NCI-H774 (cell line): ENCODE measurements around the gene MTMR3.
"Not testable (repeated sequence)": the region's sequence is repeated elsewhere in the genome, so short reads cannot be mapped to it uniquely, and the experiment has no call there.

Experiments
- DNase-seq: peaks from one replicate; lab custom pipeline; 2025; lab: John Stamatoyannopoulos, UW

Gene MTMR3

DNA sequence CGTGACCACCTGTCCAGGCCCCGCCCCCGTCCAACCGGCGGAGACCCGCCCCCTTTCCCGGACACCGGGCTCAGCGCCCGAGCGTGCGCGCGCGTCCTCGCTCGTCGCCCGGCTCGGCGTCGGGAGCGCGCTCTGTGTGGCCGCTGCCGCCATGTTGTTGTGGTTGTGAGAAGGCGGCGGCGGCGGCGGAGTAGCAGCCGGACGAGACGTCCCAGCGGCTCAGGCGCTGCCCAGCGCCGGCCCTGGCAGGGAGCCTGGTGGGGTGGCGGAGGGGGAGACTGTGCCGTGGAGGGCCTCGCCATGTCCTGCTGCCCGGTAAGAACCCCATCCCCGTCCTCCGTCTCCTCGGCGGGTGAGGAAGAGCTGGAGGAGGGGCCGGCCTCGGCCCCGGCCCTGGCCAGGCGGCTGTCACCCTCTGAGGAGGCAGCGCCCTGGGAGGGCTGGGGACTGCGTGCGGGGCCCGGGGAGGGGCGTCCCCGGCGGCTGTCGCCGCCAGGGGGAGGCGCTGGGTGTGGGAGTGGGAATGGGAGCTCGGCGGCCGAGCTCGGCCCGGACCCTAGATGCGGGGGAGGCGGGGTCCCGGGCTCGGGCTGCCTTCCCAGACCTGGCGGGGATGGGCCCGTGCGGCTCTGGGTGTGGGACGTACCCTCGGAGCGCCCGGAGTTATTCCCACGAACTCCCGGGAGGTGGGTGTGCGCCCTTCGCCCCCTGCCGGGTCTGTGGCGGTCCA lies at the start of gene MTMR3:
Gene MTMR3 (plus strand): TSS at position 130 of the 730 bp plus-strand sequence. CDS start 87,886 bp downstream, outside the sequence.
- DNase-seq: peak; percentile 70

DNA sequence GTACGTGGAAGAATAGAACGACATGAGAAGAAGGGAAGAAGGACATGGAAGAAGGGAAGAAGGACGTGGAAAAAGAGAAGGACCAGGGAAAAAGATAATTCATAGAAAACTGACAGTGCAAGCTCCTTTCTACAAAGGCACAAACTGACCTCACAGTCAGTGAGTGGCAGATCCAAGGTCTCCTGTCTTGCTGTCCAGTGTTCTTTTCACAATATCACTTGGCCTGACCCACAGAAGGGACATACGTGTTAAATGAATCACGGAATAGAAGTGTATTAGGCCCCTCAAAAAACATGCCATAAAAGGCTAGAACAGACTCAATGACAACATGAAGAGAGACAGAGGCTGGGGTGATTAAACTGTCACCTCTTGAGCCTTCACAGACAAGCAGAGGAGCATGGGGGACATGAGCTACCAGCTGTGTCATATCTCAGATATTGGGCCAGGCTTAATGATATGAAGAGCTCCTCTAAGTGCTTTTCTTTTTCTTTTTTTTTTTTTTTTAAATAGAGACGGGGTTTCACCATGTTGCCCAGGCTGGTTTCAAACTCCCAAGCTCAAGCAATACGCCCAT lies 49.5 kb upstream of the MTMR3 start:
- DNase-seq: no peak

DNA sequence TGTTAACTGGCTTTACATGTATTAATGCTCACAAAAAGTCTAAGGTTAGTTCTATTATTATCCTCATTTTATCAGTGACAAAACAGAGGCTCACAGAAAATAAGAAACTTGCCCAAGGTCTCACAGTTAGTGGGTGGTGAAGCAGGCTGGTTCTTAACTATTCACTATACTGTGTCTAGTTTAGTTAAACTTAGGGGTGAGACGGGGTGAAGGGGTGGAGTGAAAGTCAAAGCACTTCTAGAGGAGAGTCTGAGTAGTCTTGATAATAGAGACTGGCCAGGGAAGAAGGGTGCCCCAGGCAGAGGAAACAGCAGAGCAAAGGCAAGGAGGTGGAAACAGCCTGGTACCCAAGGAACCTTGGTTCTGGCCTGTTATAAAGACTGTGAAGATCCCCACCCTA lies 48.9 kb upstream of the MTMR3 start:
- no peak for DNase-seq

DNA sequence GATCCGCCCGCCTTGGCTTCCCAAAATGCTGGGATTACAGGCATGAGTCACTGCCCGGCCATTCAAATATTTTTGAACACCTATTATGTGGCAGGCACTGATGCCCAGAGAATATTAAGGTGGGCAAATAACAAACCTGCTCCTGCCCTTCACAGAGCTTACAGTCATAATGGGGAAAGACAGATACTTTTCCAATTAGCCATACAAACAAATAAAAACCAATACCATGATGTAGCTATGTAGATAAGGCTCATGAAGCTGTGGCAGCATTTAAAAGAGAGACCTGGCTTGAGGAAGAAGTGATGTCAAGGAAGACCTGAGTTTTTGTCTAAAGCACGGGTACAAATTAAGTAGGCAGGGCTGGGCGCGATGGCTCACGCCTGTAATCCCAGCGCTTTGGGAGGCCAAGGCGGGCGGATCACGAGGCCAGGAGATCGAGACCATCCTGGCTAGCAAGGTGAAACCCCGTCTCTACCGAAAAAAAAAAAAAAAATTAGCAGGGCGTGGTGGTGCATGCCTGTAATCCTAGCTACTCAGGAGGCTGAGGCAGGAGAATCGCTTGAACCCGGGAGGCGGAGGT lies 46.1 kb upstream of the MTMR3 start:
- not testable (repeated sequence) for DNase-seq

DNA sequence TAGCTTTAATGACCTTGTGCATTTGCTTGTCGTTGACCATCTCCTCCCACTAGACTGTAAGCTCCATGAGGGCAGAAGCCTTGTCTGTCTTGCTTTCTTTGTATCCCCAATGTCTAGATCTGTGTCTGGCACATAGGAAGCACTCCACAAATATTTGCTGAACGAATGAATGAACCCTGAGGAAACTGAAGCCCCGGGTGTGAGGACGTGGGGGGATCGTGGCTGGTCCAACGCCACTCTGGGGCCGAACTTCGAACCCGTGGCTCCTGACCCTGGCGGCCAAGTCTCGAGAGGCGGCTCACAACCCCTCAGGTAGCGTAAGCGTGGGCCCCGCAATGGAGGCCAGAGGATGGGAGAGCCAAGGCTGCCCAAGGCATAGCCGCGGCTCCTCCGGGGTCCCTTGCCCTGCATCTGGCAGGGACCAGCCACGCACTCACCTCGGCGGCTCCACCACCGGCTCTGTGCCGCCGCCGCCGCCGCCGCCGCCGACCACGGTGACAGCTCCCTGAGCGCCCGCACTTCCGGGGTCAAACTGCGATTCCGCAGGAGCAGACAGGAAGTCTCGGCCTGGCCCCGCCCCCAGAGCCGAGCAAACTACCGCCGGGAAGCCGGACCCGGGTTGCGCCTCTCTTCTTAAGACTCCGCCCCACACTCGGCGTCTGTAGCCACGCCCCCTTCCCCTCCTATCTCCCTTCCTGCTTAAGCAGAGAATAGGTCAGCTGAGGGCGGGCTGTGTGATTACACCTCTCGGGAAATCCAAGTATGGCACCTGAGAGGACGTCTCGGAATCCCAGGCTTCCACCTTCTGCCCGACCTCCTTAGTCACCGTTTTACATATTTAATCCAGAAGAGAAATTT lies 45.0 kb upstream of the MTMR3 start, which contains the start of gene ASCC2:
Gene ASCC2 (minus strand): TSS at position 534 of the 858 bp plus-strand sequence. CDS start 5,949 bp downstream, outside the sequence.
- peak; percentile 89 for DNase-seq

DNA sequence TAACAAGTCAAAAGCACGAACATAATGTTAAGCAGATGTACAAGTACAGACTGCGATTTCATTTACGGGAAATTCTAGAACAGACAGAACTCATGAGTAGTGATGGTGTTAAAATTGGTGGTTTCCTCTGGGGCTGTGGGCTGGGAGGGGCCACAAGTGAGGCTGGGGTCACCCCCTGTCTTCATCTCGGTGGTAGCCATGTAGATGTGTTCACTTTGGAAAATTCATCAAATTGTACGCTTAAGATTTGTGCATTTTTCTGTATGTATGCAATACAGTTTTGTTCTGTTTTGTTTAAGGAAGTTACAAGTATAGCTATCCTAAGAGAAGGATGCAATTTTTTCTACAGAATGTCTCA lies 44.4 kb upstream of the MTMR3 start:
- no peak for DNase-seq

DNA sequence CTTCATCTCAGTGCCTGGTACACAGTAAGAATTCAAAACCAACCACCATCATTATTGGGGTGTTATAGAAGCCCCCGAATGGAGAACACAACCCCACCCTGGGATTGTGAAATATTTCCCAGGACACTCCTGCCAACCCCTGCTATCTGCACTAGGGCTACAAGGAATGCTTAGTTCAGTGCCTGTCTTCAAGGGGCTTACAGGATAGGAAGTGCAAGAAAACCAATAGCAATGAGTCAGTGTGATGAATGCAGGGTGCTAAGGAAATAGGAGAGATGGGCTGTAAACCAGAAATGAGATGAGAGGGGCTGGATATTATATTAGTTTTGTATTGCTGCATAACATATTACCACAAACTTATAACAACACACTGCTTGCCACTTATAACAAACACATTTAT lies 43.9 kb upstream of the MTMR3 start:
- DNase-seq: no peak

DNA sequence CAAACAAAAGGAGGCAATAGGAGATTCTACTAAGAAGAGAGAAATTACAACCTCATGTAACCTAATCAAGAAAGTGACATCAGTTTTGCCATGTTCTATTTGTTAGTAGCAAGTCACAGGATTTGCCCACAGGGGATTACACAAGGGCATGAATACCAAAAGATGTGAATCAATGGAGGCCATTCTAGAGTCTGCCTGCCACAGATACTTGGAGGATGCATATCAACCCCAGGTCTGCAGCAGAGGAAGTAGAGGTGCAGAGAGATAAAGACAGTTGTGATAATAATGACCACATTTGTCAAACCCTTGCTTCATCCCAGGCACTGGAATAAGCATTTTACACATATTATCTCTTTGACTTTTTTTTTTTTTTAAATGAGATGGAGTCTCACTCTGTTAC lies 42.5 kb upstream of the MTMR3 start:
- DNase-seq: no peak

DNA sequence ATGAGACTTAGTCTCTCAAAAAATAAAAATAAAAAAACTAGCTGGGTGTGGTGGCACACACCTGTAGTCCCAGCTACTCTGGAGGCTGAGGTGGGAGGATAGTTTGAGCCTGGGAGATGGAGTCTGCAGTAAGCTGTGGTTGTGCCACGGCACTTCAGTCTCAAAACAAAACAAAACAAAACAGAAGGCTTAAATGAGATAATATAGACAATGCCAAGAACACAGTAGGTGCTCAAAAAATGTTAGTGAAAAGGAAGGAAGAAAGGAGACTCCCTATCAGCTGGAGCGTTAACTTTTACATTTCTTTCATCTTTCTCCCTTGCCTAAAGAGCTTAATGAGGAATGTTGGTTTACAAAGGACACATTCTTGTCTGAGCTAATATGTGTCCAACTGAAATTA lies 40.8 kb upstream of the MTMR3 start:
- no peak for DNase-seq

DNA sequence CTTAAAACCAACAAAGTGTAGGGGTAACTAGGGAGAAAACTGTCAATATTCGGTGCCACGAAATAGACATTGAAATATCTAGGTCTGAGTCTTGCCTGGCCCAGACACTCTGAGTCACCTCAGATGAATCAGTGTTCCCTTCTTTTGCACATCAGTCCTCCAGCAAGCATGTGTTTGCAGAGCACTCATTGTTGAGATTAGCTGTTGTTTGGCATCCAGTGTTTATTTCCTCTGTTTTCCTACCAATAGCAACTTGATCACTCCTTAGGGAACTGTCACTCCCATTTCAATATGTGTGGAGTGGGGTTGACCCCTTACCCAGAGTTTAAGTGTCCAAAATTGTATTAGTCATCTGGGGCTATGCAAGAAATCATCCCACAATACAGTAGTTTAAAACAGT lies 40.2 kb upstream of the MTMR3 start:
- DNase-seq: no peak

DNA sequence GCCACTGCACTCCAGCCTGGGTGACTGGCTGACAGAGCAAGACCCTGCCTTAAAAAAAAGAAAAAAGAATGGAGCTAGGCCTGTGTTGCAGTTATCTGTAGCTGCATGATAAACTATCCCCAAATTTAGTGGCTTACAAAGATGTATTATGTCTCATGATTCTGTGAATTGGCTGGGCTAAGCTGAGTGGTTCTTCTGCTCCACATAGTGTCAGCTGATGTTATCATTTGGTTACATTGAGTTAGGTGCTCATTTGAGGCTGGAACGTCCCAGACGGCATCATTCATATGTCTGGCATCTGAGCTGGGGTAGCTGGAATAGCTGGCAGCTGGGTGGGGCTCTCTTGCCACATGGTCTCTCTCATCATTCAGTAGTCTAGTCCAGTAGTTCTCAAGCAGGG lies 36.7 kb upstream of the MTMR3 start:
- no peak for DNase-seq

DNA sequence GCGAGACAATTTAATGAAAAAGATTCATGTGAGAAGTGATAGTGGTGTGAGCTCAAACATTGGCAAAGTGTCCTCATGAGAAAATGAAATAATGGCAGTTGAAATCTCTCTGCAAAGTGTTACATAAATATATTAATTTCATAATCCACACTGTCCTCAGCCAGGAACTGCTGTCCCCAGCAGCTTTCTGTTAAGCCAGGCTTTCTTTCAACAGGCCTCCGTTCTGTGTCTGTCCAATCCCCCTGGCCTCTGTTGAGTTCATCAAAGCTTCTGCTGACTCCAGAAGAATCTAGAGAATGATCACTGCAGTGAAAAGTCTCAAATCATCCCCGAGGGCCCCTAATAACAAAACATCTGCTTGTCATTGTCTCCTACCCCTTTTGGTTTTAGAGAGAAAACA lies 34.9 kb upstream of the MTMR3 start:
- no peak for DNase-seq

DNA sequence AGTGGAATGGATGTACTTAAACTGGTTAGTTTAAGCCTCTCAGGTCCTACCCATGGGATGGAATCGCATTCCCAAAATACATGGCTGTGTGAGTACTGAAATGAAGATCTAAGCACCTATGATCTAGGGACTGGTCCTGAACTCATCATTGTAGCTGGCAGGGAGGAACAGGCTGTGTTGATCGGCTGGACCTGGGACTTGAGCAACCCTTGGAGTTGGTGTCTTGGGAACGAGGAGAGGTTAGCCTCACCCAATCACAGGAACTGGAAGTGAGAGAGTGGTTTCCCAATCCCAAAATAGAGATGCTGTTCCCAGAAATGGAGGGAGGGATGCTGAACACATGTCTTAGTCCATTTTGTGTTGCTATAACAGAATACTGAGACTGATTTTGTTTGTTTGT lies 28.5 kb upstream of the MTMR3 start:
- no peak for DNase-seq

DNA sequence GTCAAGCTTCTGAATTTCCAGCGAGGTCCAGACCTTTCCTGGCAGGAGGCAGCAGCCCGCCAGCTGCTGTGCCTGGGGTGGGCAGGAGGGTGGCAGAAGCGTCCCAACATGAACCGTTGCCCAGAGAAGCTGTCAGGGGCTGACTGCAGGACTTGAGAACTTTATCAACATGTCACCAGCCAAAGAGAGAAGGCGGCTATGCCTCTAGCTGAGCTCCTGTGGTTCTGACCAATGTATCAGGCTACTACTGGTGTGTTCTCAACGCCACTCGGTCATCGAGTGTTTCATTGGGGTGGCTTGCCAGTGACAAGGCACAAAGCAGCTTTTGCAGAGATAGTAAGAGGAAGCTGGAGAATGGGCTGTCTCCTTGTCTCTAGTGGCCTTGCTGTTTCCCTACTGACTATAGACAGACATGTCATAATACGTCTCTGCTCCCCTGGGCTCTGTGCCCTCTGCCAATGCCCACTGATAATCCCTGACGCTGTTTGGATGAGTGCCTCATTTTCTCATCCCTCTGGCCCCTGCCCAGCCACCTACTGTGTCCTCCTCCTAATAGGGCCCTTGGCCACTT lies 27.3 kb upstream of the MTMR3 start:
- DNase-seq: no peak

DNA sequence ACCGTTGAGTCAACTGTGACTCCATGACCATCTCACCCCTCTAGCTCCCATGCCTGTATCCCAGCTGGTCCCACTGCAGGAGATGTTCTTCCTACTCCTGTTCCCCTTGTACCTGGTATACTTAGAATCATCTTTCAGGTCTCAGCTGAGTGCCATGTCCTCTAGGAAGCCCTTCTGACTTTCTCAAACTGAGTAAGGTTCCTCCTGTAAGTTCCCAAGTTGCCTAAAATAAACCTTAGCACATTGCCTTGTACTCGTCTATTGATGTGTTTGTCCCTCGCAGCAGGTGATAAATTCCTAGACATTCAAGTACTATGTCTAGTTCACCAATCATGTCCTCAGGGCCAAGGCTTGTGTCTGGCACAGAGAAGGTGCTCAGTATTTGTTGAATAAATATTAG lies 26.5 kb upstream of the MTMR3 start:
- DNase-seq: no peak

DNA sequence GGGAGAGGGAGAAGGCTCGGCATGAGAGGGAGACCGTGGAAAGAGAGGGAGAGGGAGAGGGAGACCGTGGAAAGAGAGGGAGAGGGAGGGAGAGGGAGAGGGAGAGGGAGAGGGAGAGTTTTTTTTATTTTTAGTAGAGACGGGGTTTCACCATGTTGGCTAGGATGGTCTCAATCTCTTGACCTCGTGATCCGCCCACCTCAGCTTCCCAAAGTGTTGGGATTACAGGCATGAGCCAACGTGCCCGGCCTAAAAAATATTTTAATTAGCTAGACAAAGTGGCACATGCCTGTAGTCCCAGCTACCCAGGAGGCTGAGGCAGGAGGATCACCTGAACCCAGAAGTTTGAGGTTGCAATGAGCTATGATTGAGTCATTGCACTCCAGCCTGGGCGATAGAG lies 23.9 kb upstream of the MTMR3 start:
- DNase-seq: not testable (repeated sequence)

DNA sequence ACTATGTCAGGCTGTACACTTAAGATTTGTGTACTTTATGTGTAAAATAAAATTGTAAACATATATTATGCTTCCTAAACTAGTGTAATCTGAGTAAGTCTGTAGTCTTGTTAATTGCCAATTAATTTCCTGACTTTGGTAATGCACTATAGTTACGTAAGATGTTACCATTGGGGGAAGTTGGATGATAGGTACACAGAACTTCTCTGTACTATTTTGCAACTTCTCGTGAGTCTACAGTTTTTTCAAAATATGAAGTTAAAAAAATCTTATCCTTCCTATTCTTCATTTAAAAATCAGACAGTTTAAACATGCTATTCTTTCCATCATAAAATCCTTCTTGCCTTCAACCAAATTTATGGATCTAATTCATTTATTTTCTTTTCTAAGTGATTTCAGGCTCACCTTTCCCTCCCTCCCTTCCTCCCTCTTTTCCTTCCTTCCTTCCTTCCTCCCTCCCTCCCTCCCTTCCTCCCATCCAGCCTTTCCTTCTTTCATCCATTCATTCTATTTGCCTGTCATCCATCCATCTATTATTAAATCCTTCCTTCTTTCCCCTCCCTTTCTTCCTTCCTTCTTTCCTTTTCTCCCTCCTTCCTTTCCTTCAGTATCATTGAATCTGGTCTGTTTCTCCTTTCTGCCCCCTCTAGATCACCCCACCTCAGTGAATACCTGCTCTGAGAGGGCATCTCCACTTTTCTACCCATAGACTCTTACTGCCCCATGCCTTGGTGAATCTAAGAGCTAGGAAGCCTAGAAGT lies 22.8 kb upstream of the MTMR3 start:
- no peak for DNase-seq

DNA sequence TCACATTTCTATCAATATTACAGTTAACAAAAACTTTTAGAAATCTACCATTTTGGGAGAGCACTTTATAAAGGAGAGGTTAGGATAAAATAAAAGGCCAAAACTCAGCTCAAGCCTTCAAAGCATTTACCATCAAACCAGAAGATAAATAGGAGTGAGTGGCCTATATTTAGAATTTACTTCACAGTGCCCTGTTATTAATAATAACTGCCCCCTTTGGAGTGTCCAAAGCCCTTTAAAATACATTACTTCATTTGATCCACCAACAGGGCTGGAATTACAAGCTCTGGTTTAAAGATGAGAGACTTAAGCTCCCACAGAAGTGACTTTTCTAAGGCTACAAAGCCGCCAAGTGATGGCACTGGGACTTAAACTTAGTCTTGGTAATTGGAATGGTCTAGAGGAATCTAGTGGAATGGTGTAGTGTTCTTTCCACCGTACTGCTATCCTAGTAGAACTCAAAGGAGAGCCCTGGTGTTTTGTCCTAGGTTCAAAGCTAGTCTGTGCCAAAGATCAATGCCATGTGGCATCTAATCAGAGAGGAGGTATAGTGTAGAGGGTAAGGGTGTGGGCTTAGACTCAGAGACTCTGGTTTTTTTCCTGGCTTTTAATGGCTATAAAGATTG lies 21.2 kb upstream of the MTMR3 start:
- no peak for DNase-seq

DNA sequence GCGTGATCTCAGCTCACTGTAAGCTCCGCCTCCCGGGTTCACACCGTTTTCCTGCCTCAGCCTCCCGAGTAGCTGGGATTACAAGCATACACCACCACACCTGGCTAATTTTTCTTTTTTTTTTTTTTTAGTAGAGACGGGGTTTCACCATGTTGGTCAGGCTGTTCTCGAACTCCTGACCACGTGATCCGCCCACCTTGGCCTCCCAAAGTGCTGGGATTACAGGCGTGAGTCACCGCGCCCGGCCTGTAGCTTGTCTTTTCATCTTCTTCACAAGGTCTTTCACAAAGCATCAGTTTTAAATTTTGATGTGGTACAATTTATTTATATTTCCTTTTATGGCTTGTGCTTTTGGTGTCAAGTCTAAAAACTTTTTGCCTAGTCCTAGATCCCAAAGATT lies 17.4 kb upstream of the MTMR3 start:
- DNase-seq: not testable (repeated sequence)

DNA sequence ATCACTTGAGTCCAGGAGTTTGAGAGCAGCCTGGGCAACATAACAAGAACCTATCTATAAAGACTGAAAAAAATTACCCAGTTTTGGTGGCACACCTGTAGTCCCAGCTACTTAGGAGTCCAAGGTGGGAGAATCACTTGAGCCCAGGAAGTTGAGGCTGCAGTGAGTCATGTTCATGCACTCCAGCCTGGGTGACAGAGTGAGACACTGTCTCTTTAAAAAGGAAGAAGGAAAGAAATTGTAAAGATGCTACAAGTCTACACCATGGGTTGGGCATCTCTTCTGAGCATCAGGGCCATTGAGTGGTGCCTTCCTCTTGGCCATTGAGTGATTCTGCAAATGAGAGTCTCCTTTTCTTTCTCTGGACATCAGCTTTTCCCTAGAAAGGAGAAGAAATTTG lies 15.7 kb upstream of the MTMR3 start:
- DNase-seq: no peak

DNA sequence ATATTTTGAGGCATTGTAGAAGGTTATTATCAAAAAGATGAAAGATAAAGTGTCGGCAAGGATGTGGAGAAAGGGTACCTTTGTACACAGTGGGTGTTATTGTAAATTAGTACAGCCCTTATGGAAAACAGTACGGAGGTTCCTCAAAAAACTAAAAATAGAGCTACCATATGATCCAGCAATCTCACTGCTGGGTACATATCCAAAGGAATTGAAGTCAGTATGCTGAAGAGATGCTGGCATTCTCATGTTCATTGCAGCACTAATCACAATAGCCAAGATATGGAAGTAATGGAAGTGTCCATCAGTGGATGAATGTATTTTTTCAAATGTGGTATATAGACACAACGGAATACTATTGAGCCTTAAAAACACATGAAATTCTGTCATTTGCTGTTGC lies 15.1 kb upstream of the MTMR3 start:
- DNase-seq: no peak
